HepG2 (cell line): Measurements from ENCODE around the gene DGKG.

Experiments
- EHMT2 ChIP-seq: fragments of 200-600 bp; sonication (generic); IDR thresholded peaks from 2 replicates; pipeline ENCODE4 v1.7.0; 2017; ENCODE audit warnings: antibody characterized with exemption, low read depth, low read length, borderline replicate concordance
- GLI4 ChIP-seq: sonication (generic); formaldehyde crosslinking; IDR thresholded peaks from 2 replicates; pipeline ENCODE4 v1.5.1; 2020; ENCODE audit warnings: missing genetic modification reagents, mild to moderate bottlenecking, moderate library complexity, borderline replicate concordance
- RELA ChIP-seq: sonication (generic); formaldehyde crosslinking; IDR thresholded peaks from 2 replicates; pipeline ENCODE4 v1.4.0; 2020; ENCODE audit warnings: missing genetic modification reagents
- RFX1 ChIP-seq: fragments of 450-650 bp; IDR thresholded peaks from 2 replicates; pipeline ENCODE4 v1.6.1; 2017
- TCF12 ChIP-seq, 2 experiments: fragments of 450-650 bp in 1 of 2; sonication (generic) in 1 of 2; formaldehyde crosslinking in 1 of 2; IDR thresholded peaks; 2 replicates each; pipeline versions ENCODE4 v1.6.1 to v1.8.0; 2017 to 2022; ENCODE audit warnings: antibody characterized with exemption in 1 of 2, mild to moderate bottlenecking in 1 of 2, missing genetic modification reagents in 1 of 2, moderate library complexity in 1 of 2
- TGIF2 ChIP-seq: IDR thresholded peaks from 2 replicates; pipeline ENCODE4 v1.6.1; 2016; ENCODE audit warnings: control low read depth, missing compliant biosample characterization
- TF ChIP-seq, protein P1 (sequence below): sonication (generic); formaldehyde crosslinking; IDR thresholded peaks from 2 replicates; pipeline ENCODE4 v1.4.0; 2020; ENCODE audit warnings: missing genetic modification reagents
- TF ChIP-seq, protein P2 (sequence below): sonication (generic); formaldehyde crosslinking; IDR thresholded peaks from 2 replicates; pipeline ENCODE4 v1.4.0; 2020; ENCODE audit warnings: mild to moderate bottlenecking, low read depth, missing genetic modification reagents
- TF ChIP-seq, protein P3 (sequence below): sonication (generic); formaldehyde crosslinking; IDR thresholded peaks from 2 replicates; pipeline ENCODE4 v1.5.0; 2020; ENCODE audit warnings: mild to moderate bottlenecking, missing genetic modification reagents, moderate library complexity
- TF ChIP-seq, protein P4 (sequence below): fragments of 450-650 bp; IDR thresholded peaks from 2 replicates; pipeline ENCODE4 v1.6.1; 2016
- TF ChIP-seq, protein P5 (sequence below): IDR thresholded peaks from 2 replicates; pipeline ENCODE4 v1.4.0; 2020; ENCODE audit warnings: mild to moderate bottlenecking, missing genetic modification reagents

DNA sequence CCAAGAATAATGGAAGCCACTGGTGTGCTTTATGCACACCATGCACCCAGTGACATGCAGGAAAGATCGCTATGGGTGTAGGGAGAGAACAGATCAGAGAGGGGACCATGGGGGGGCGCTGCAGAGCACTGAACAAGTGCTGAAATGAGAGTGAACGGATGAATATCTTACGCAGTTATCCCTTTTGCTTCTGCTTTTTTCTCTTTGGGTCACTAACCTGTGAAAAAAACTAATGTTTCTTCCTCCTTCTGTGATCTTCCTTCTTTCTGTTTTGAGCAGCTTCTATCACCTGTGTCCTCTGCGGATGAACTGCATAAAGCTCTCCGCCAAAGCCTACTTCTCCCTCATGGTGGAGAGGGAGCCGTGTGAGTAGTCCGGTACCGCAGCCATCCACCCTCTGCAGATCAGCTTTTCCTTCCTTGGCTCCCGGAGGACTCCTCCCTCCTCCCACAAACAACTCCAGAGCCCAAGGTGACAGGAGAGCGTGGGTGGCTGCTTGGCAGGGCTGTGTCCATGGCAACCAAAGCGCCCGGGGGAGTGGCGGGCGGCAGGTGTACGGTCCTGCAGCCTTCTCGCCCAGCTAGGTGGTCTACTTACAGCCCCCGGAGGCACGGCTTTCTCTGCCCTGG lies 106.2 kb downstream of the DGKG start:
- TF ChIP-seq EHMT2 (no peak), TGIF2 (no peak), RFX1 (no peak), GLI4 (CRISPR knock-in tag) (no peak), TCF12 (IDR thresholded peaks at IDR 0.05) (no peak), TCF12 (CRISPR knock-in tag; IDR thresholded peaks at IDR 0.05) (no peak), RELA (CRISPR knock-in tag) (no peak)
- TF ChIP-seq, protein P1, sequence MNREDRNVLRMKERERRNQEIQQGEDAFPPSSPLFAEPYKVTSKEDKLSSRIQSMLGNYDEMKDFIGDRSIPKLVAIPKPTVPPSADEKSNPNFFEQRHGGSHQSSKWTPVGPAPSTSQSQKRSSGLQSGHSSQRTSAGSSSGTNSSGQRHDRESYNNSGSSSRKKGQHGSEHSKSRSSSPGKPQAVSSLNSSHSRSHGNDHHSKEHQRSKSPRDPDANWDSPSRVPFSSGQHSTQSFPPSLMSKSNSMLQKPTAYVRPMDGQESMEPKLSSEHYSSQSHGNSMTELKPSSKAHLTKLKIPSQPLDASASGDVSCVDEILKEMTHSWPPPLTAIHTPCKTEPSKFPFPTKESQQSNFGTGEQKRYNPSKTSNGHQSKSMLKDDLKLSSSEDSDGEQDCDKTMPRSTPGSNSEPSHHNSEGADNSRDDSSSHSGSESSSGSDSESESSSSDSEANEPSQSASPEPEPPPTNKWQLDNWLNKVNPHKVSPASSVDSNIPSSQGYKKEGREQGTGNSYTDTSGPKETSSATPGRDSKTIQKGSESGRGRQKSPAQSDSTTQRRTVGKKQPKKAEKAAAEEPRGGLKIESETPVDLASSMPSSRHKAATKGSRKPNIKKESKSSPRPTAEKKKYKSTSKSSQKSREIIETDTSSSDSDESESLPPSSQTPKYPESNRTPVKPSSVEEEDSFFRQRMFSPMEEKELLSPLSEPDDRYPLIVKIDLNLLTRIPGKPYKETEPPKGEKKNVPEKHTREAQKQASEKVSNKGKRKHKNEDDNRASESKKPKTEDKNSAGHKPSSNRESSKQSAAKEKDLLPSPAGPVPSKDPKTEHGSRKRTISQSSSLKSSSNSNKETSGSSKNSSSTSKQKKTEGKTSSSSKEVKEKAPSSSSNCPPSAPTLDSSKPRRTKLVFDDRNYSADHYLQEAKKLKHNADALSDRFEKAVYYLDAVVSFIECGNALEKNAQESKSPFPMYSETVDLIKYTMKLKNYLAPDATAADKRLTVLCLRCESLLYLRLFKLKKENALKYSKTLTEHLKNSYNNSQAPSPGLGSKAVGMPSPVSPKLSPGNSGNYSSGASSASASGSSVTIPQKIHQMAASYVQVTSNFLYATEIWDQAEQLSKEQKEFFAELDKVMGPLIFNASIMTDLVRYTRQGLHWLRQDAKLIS (CRISPR knock-in tag) = no peak
- TF ChIP-seq, protein P2, sequence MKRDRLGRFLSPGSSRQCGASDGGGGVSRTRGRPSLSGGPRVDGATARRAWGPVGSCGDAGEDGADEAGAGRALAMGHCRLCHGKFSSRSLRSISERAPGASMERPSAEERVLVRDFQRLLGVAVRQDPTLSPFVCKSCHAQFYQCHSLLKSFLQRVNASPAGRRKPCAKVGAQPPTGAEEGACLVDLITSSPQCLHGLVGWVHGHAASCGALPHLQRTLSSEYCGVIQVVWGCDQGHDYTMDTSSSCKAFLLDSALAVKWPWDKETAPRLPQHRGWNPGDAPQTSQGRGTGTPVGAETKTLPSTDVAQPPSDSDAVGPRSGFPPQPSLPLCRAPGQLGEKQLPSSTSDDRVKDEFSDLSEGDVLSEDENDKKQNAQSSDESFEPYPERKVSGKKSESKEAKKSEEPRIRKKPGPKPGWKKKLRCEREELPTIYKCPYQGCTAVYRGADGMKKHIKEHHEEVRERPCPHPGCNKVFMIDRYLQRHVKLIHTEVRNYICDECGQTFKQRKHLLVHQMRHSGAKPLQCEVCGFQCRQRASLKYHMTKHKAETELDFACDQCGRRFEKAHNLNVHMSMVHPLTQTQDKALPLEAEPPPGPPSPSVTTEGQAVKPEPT (CRISPR knock-in tag) = no peak
- TF ChIP-seq, protein P3, sequence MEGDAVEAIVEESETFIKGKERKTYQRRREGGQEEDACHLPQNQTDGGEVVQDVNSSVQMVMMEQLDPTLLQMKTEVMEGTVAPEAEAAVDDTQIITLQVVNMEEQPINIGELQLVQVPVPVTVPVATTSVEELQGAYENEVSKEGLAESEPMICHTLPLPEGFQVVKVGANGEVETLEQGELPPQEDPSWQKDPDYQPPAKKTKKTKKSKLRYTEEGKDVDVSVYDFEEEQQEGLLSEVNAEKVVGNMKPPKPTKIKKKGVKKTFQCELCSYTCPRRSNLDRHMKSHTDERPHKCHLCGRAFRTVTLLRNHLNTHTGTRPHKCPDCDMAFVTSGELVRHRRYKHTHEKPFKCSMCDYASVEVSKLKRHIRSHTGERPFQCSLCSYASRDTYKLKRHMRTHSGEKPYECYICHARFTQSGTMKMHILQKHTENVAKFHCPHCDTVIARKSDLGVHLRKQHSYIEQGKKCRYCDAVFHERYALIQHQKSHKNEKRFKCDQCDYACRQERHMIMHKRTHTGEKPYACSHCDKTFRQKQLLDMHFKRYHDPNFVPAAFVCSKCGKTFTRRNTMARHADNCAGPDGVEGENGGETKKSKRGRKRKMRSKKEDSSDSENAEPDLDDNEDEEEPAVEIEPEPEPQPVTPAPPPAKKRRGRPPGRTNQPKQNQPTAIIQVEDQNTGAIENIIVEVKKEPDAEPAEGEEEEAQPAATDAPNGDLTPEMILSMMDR (CRISPR knock-in tag) = no peak; the same call in 1 of the 2 replicates
- TF ChIP-seq, protein P4, sequence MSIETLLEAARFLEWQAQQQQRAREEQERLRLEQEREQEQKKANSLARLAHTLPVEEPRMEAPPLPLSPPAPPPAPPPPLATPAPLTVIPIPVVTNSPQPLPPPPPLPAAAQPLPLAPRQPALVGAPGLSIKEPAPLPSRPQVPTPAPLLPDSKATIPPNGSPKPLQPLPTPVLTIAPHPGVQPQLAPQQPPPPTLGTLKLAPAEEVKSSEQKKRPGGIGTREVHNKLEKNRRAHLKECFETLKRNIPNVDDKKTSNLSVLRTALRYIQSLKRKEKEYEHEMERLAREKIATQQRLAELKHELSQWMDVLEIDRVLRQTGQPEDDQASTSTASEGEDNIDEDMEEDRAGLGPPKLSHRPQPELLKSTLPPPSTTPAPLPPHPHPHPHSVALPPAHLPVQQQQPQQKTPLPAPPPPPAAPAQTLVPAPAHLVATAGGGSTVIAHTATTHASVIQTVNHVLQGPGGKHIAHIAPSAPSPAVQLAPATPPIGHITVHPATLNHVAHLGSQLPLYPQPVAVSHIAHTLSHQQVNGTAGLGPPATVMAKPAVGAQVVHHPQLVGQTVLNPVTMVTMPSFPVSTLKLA = no peak
- TF ChIP-seq, protein P5, sequence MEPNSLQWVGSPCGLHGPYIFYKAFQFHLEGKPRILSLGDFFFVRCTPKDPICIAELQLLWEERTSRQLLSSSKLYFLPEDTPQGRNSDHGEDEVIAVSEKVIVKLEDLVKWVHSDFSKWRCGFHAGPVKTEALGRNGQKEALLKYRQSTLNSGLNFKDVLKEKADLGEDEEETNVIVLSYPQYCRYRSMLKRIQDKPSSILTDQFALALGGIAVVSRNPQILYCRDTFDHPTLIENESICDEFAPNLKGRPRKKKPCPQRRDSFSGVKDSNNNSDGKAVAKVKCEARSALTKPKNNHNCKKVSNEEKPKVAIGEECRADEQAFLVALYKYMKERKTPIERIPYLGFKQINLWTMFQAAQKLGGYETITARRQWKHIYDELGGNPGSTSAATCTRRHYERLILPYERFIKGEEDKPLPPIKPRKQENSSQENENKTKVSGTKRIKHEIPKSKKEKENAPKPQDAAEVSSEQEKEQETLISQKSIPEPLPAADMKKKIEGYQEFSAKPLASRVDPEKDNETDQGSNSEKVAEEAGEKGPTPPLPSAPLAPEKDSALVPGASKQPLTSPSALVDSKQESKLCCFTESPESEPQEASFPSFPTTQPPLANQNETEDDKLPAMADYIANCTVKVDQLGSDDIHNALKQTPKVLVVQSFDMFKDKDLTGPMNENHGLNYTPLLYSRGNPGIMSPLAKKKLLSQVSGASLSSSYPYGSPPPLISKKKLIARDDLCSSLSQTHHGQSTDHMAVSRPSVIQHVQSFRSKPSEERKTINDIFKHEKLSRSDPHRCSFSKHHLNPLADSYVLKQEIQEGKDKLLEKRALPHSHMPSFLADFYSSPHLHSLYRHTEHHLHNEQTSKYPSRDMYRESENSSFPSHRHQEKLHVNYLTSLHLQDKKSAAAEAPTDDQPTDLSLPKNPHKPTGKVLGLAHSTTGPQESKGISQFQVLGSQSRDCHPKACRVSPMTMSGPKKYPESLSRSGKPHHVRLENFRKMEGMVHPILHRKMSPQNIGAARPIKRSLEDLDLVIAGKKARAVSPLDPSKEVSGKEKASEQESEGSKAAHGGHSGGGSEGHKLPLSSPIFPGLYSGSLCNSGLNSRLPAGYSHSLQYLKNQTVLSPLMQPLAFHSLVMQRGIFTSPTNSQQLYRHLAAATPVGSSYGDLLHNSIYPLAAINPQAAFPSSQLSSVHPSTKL = no peak
